Pancreas (tissue), 10 donors: ENCODE measurements around the gene PKM. TPM values are rescaled to one million over a fixed set of nuclear protein-coding genes. Genes with fewer than 3 reads are reported as not detected.

ENCODE experiments used
- ATAC-seq, 4 donors: fragments of 200-7000 bp; cut with Tn5 transposase; one replicate each; pipeline versions ENCODE4 v1.8.0 to v1.9.1; 2020; ENCODE audit warnings: mild to moderate bottlenecking in 4 of 4, moderate library complexity in 4 of 4
- DNase-seq, 6 donors: peaks; one replicate each; pipeline ENCODE4 v3.0.0-alpha.2; 2020
- FAIRE-seq: peaks from 2 replicates; lab custom pipeline; 2012; peaks lifted over from hg19 to GRCh38; lab: Jason Lieb, UNC
- H3K27ac ChIP-seq, 4 donors: fragments of 200-600 bp; sonication (generic); 1 replicate in 3 of 4; 2 replicates in 1 of 4; pipeline versions ENCODE4 v1.5.0 to v1.8.0; 2020
- H3K27me3 ChIP-seq, 4 donors: fragments of 200-600 bp; one replicate each; pipeline ENCODE4 v1.8.0; 2021
- H3K36me3 ChIP-seq, 3 donors: fragments of 200-600 bp; sonication (generic) in 1 of 3; one replicate each; pipeline versions ENCODE4 v1.5.0 to v1.8.0; 2020 to 2021
- H3K4me1 ChIP-seq, 3 donors: fragments of 200-600 bp; one replicate each; pipeline ENCODE4 v1.8.0; 2021
- H3K4me3 ChIP-seq, 4 donors: fragments of 200-600 bp; sonication (generic) in 2 of 4; one replicate each; pipeline versions ENCODE4 v1.5.0 to v1.8.0; 2020 to 2021
- H3K9me3 ChIP-seq, 4 donors: fragments of 200-600 bp; one replicate each; pipeline ENCODE4 v1.8.0; 2021
- CTCF ChIP-seq, 4 donors: fragments of 200-600 bp; sonication (generic) in 3 of 4; IDR thresholded peaks; one replicate each; pipeline versions ENCODE4 v1.5.0 to v1.8.0; 2021; ENCODE audit warnings: antibody characterized with exemption in 4 of 4
- WGBS, 2 donors: extraction: QIAGEN DNeasy Blood & Tissue Kit; methylation state at CpG; one replicate each; pipeline ENCODE4 v1.1.7; 2013; 5-methylcytosine and 5-hydroxymethylcytosine counted together
- intact Hi-C, 3 donors: fragments of 100-400 bp; cut with DNase I; formaldehyde crosslinking; loops; one replicate each; pipeline versions ENCODE4 v1.11.1 to v1.14.2; 2022
- polyA plus RNA-seq, 2 donors: library from polyadenylated mRNA; stranded (reverse); fragments of 200-250 nt; gene quantifications; one replicate each; pipeline ENCODE4 v1.2.3, GENCODE V29; 2013
- total RNA-seq, 6 donors: library from RNA; stranded (reverse); fragmentation: NEBNext Ultra II Directional in 4 of 6; extraction: Animal tissue kit (Norgen Biotek cat#: 25700) in 4 of 6; gene quantifications; one replicate each; pipeline versions ENCODE4 v1.2.1 to v1.2.4, GENCODE V29; 2021 to 2023
- donor health status: healthy with polysubstance abuse.
- donor health status: DM: no; HTN: no; CAD: no; lungs with moderate emphysema.
- donor health status: DM: no; HTN: no; CAD: no.
- donor health status: control.
- donor health status: control.
- donor health status: Bipolar disorder and iron deficiency.
- donor health status: DM: yes; HTN: yes; CAD: no.
- donor health status: DM: no; HTN: no; CAD: no.
- donor health status: DM: no; HTN: no; CAD: no.
- donor health status: DM: yes; HTN: yes; CAD: no.

Gene PKM
- total and polyA plus RNA-seq, 8 donors, result 61.8 to 219 (median 110) TPM

GRCh38 chr15:72162569-72162968, 68.4 kb downstream of the PKM start:
- no peaks in the 10 kb centered on the region for H3K27me3 ChIP-seq
- no peak for ATAC-seq

GRCh38 chr15:72161361-72162132, 69.4 kb downstream of the PKM start:
- Histone ChIP-seq H3K36me3 (no peaks in the 10 kb centered on the region), H3K4me3 (no peak overlapping the region), H3K9me3 (no peaks in the 10 kb centered on the region), H3K4me1 (no peaks in the 10 kb centered on the region), H3K27ac (no peak overlapping the region), H3K27me3 (no peaks in the 10 kb centered on the region)
- ATAC-seq (no peak), DNase-seq (no peak), FAIRE-seq (no peak)
- intact Hi-C loops, result loop anchor here in 1 of 3 donors (5.0 to 10.0 kb wide), 2 partner anchors 387 to 414 kb away; no protein-coding TSS in a partner anchor
- whole genome bisulfite sequencing, 2 donors, result 79 to 83% methylated on average over 7 of the region's 7 CpGs
- TF ChIP-seq CTCF (IDR thresholded peaks at IDR 0.05), result no peak

More at GRCh38 chr15:72162569-72162968, 68.4 kb downstream of the PKM start:
- Histone ChIP-seq H3K4me1 (no peaks in the 10 kb centered on the region), H3K36me3 (no peaks in the 10 kb centered on the region), H3K9me3 (no peaks in the 10 kb centered on the region), H3K4me3 (no peak overlapping the region), H3K27ac (no peak overlapping the region)
- 76 to 86% methylated on average over 5 of the region's 5 CpGs for WGBS, 2 donors
- FAIRE-seq, result no peak
- intact Hi-C loops, result loop anchor here in 1 of 3 donors (5.0 to 10.0 kb wide), 2 partner anchors 388 to 415 kb away; no protein-coding TSS in a partner anchor
- TF ChIP-seq CTCF (IDR thresholded peaks at IDR 0.05), result no peak
- DNase-seq, result no peak

- Histone ChIP-seq H3K27me3 (no peaks in the 10 kb centered on the region), H3K4me3 (no peak overlapping the region), H3K4me1 (no peaks in the 10 kb centered on the region), H3K27ac (no peak overlapping the region), H3K9me3 (no peaks in the 10 kb centered on the region), H3K36me3 (no peaks in the 10 kb centered on the region)
- TF ChIP-seq CTCF (IDR thresholded peaks at IDR 0.05), result no peak
- FAIRE-seq (no peak), DNase-seq (no peak), ATAC-seq (no peak)
- 74 to 80% methylated on average over 5 of the region's 5 CpGs for WGBS, 2 donors
- intact Hi-C loops, result loop anchor here in 1 of 3 donors (5.0 to 10.0 kb wide), 2 partner anchors 386 to 413 kb away; no protein-coding TSS in a partner anchor
Observed at GRCh38 chr15:72160696-72161245, 70.2 kb downstream of the PKM start.

- H3K4me1 ChIP-seq, result peaks cover 0 to 19% (median 10%) of the 10 kb centered on the region in 3 donors
- H3K27me3 ChIP-seq, result no peaks in the 10 kb centered on the region
- no peak overlapping the region for H3K27ac ChIP-seq
- intact Hi-C loops, result loop anchor here in 1 of 3 donors (10.0 kb wide), 1 partner anchor 412 kb away; no protein-coding TSS in a partner anchor
- no peak overlapping the region for H3K4me3 ChIP-seq
- no peak for TF ChIP-seq CTCF (IDR thresholded peaks at IDR 0.05)
- FAIRE-seq (no peak), ATAC-seq (no peak), DNase-seq (no peak)
- no peaks in the 10 kb centered on the region for H3K36me3 ChIP-seq
- WGBS, 2 donors, result 90 to 95% methylated on average over 2 of the region's 2 CpGs
- no peaks in the 10 kb centered on the region for H3K9me3 ChIP-seq
Observed at GRCh38 chr15:72156928-72157327, 74.1 kb downstream of the PKM start.
